Measurements from ENCODE around the gene CLRN3.

CLRN3 gene

DNA sequence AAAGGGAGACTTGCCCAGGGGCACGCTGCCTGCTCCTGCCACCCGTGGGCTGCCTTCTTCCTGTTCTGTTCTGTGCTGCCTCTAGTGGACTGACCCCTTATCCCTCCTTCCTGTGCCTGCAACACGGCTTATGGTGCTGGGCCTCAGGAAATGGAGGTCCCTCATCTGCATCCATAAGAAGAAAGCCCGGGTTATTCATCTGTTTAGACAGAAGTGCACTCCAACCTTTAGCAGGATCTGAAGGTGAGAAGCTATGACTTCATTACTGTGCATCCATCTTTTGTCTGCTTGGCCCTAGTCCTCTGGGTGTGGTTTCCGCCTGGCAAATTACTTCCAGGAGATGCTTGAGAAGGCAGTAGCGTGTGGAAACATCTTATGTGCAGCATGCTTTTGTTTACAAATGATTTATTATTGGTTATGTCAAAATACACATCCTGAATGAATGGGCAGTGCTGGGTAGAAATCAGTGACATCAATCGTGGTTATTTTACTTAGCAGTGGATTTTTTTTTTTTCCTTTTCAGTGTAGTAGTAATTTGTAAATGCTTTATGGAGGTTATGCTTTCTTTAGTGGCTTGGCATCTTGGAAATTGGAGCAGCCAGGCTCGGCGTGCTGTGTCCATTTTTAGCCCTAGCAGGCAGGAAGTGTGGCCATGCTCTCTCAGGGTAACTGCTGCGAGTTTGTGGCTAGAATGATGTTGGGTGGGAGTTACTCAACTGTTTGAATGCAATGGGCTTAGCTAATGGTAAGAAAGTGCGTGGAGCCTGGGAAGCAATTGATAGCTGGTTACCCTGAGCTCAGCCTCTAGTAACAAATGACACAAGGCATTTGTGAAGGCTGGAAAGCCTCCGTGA is 26.9 kb upstream of the CLRN3 start:
- DNase-seq (ENCODE audit: low read depth in 2 of 2): no peak

DNA sequence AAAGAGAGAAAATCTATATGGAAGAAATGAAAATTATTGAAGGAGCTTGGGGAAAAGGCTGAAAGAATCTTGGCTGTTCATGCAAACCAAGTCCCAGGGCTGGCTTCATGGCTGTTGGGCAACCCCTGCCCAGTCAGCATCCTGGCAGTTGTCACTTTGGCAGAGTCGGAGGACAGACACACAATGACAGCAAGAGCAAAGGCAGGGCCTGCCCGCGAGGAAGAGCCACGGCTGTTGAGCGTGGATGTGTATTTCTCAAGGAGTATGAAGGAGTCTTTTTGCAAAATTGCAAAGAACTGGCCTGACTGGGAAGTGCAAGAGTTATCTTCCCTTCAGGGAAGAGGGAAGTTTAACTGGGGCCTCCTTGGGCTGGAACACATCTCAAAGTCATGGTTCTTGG is 25.8 kb upstream of the CLRN3 start:
- no peak for DNase-seq (ENCODE audit: low read depth in 2 of 2)

DNA sequence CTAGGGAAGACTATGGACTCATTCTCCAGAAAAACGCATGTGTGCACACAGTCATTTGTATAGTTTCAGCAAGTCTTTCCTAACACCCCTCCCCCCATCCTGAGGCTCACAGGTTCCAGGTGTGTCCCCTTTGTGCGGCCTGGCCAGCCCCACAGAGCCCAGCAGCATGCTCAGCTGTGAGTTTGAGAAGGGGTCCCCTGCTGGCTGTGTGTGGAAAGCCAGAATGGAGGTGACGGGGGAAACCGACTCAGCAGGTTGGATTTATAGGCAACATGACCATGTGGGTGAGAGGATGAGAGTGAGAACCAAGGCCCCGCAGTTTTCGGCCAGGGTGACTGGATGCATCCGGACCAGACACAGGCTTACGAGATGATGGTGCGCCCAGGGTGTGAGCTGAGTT is 24.1 kb upstream of the CLRN3 start:
- no peak for DNase-seq (ENCODE audit: low read depth in 2 of 2)

DNA sequence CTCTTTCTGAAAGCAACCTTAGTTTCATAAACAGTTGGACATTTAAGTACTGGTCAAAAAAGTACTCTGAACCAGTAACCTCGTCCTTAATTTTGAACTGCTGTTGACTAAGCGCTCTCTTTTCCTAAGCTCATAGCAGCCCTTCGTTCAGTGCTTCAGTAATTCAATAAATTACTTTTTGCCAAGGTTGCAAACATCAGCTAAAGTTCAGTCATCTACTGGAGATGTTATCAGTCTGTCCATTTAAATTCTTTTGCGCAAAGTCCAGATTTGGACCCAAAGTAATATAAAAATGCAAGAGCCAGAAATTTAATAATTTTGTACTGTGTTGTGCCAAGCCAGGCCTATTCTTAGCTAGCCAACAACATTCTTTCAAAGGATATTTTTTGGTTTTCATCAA is 22.6 kb upstream of the CLRN3 start:
- DNase-seq (ENCODE audit: low read depth in 2 of 2): no peak

DNA sequence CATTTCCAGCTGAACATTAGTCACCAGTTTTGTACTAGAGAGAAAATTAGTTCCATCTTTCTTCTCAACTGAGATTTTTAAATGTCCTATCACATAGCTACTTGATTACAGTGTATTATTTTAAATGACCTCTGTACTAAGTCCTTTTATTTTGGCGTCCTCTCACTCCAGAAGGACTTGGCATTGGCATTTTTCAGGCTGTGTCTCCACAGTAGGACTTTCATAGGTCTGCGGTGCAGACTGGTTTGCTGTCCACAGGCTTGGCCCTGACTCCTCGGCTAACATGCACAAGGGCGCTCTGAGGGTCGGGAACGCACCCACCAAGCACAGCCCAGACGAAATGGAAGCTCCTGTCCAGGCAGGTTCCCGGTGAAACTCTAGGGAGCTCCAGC is 20.6 kb upstream of the CLRN3 start:
- DNase-seq (ENCODE audit: low read depth in 2 of 2): no peak

DNA sequence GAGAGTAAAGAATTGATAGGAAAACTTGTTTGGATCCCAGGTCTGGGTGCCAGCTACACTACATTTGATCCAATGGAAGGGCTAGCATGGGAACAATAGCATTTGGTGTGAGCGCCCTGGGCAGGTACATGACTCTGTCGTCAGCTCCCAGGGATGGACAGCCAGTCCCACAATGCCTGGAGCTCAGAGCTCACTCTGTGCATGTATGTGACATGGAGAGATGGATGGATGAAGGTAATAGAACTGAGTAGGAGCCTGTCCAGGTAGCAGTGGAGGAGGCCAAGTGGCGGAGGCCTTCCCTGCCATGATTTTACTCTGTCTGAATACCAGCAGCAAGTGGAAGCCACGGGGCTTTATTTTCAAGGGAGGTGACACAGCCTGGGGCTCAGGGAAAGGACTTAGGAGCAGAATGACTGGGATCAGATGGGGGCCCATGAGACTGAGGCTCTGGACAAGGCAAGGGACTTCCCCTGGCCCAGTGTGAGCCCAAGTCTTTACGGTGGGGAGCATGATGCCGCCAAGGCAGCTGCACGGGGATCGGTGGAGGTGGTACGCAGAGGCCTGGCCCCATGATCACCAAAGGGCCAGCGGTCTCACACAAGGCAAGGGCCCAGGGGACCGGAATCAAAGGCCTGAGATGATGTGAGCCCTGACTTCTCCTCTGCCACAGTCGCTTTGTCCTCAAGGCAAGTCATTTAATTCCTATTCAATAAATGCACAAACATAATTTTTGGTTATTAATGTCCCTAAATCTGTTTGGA is 20.0 kb upstream of the CLRN3 start:
- no peak for DNase-seq (ENCODE audit: low read depth in 2 of 2)

DNA sequence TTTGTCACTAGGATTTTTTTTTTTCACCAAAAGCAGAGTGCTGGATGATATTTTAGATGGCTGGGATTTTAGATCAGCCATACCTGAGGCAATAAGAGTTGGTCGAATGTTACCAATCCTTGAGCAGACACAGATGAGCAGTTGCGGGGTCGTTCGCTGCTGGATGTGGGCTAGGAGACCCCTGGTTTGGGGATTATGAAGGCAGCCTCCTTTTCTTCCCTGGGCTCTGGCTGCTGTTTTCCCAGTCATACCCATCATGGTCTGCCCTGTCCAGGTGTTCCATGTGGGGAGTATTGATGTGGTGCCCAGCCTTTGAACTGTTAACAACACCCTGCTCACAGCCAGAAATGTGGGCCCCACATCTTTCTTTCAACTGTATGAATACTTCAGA is 19.1 kb upstream of the CLRN3 start:
- DNase-seq (ENCODE audit: low read depth in 2 of 2): no peak

DNA sequence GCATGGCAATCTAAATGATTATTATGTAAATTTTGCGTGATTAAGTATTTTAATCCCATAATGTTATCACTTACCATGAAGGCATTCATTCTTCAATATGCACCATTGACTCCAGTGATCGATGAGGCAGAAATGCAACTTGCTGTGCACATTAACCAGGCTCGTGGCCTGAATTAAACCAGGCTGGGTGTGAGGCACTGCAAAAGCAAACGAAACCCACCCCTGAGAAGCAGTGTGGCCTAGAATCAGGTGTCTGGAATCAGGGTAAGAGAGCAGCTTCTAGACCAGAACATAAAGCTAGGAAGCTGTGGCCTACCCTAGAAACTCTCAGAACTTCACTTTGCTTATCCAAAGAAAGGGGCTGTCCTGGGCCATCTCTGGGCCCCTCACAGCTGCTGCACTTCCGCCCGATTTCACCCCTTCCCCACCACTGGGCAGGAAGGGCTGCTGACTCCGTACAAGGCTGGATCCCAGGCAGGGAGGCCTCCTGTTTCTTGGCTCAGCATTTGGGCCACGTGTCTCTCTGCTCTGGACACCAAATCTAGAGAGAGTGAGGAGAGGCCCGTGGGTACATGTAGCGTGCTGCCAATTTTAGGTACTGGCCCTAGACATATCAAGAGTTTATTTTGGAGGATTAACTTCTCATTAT is 18.6 kb upstream of the CLRN3 start:
- no peak for DNase-seq (ENCODE audit: low read depth in 2 of 2)

DNA sequence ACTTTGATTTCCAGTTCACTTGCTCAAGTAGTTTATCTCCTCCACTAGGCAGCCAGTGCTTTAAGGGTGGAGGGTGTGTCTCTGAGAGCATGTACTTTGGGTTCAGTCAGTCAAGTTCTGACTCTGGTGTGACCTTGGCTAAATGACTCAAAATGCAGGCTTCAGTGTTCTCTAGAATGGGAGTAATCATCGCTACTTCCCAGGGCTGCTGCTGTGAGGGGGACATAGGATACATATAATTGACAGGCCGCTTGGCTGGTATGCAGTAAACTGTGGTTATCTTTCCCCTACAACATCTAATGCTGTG is 17.7 kb upstream of the CLRN3 start:
- DNase-seq (ENCODE audit: low read depth in 2 of 2): no peak

DNA sequence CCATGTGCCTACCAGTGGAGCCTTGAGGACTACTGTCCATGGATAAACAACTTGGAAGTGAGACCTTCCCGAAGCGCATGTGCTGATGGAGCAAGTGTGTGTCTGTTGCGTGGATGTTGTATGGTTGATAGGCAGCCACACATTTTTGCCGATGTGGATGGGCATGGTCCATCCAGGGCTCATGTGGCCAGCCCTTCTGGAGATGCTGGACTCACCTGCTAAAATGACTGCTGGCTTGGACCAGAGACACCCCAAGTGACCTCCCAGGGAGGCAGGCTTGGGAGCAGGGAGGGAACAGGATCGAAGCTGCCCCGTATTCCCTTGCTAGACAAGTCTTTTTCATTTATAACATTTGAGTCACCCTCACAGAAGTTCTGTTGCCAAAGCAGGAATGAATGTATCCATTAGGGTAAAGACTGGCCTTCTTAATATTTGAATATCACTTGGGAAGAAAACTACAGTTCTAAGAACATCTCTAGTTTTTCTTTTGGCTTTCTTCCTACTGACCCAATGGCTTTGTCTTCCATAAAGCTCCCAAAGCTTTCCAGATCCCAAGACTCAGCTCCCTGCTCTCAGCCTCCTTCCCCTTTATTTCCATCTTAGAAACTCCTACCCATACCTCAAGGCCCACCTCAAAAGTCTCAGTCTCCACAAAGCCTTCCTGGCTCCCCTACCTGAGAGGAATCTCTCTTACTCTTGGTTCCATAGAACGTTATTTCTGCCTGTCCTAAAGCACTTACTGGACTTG is 17.1 kb upstream of the CLRN3 start:
- DNase-seq (ENCODE audit: low read depth in 2 of 2): no peak

DNA sequence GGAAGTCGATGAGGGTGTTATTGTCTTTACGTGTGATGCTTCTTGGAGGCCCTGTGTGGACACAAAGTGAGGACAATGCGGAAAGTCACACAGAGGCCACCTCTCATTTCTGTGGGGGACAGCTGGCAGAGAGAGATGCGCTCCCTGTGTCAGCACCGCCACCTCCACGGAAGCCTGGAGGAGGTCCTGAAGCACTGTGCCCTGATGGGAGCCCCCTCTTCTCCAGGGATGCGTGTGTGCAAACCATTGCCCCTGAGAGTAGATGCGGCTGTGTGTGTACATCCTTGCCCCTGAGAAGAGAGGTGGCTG is 16.2 kb upstream of the CLRN3 start:
- no peak for DNase-seq (ENCODE audit: low read depth in 2 of 2)

DNA sequence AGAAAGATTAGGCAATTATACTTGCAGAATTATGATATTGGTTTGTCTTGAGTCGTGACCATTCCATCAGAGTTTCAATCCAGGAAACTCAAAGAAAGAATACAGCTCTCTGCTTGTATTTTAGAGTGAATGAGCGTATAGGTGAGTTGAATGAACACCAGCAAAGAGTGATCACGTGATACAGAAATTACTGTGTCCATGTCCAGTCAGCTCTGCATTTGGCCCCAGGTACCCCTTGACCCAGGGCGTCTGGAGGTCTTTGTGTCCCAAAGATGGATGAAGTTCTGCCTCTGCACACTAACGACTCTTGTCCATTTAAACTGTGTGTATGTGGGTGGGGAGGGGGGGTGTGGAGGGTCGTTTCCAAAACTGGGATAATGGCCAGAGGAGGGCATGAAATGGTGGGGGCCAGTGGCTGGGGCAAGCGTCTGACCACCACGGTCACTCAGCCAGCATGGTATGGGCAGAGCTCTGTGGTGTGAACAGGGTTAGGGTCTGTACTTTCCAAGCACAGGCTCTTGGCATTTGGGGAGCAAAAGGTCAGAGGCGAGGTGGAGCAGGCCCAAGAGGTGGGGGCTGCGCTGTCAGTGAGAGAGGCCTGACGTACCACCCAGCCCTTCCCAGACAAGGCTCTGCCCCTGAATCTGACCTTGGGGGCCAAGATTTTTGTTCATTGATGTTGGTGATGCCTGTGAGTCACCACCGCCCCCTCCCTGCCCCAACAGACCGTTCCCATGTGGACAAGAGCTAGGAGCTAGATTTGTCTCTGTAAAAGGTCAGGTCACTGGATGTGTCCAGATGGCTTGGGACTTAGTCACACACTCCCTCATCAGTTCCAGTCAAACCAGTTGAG is 15.6 kb upstream of the CLRN3 start:
- DNase-seq (ENCODE audit: low read depth in 2 of 2): no peak

DNA sequence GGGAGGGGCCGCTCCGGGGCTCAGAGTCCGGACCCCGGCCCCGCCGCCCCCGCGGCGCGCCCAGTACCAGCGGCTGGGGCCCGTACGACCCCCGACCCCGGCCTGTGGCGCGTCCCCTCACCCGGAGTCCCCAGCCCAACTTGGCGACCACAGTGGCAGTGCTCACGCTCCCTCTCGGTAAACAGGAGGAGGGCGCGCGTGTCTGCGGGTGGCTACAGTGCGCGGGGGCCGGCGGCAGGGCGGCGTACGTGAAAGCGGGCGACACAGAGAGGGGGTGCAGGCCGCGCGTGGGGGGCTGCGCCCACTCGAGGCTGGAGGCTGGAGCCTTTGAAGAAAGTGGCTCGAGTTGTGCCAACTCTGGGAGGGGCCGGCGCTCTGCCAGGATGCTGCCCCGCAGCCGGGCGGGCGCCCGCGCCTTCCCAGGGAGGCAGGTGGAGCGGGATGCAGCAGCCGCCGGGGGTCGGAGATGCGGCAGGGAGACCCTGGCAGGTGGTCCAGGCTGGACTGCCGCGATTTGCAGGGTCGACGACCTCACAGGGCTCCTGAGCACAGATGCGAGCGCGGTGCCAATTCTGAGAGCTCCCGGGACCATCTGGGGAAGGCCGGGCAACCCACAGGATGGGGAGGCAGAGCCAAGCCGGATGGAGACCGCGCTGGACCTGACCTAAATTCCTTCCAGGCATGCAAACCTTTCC is 14.8 kb upstream of the CLRN3 start:
- DNase-seq (ENCODE audit: low read depth in 2 of 2): no peak

DNA sequence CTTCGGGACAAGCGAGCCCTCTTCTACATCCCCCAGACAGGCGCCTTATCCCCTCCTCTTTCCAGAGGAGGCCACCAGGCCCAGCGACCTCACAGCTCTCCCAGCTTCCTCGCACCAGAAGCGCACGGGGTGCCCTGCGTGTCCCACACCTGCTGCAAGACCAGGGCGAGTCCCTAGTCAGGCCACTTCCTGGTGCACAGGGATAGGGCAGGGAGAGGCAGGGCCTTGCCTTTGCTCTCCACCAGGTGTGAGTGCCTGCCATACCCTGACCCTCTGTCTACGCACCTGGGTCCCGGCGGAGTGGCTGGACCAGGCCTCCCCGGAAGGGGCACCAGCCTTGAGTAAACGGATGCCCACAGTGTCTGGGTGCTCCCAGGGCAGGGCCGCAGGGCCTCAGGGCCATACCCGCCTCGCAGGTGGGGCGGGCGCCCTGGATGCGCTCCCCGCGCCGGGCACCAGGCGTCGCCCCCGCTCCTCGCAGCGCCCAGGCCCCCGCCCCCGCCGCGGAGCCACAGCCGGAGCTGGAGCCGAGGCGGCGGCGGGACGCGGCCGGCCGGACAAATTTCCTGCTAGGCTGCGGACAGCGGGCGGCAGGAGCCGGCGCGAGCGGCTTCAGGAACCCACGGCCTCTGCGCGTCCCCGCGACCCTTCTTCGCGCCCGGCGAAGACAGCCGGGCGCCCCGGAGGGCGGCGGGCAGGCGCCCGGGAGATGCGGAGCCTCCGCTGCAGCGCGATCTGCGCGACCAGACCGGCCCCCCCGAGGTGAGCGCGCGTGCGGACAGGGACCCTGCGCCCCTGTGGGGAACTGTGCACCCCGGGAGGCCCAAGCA is 14.0 kb upstream of the CLRN3 start, which contains the start of gene PTPRE:
Gene PTPRE, plus strand, starts transcription at position 556 of the 830 bp plus-strand sequence. CDS start 133,779 bp downstream, outside the sequence.
- peak; percentile 24 to 29 for DNase-seq (ENCODE audit: low read depth in 2 of 2)

DNA sequence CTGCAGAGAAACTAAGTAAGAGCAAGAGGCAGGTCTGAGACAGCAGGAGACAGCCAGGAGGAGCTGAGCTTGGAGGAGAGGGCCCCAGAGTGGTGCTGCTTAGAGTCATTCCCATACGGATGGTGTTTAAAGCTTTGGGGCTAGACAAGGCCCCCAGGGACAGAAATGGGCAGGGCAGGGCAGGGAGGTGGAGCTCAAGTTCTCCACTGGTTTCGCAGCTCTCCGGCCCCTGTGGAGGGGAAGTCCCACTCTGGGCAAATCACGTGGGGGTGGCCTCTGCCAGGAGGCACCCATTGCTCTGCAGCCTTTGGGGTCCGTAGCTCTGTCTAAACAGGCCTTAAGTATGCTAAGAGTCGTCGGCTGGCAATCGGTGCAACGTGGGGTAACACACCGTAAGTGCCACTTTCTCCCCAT is 13.1 kb upstream of the CLRN3 start:
- DNase-seq (ENCODE audit: low read depth in 2 of 2): no peak

DNA sequence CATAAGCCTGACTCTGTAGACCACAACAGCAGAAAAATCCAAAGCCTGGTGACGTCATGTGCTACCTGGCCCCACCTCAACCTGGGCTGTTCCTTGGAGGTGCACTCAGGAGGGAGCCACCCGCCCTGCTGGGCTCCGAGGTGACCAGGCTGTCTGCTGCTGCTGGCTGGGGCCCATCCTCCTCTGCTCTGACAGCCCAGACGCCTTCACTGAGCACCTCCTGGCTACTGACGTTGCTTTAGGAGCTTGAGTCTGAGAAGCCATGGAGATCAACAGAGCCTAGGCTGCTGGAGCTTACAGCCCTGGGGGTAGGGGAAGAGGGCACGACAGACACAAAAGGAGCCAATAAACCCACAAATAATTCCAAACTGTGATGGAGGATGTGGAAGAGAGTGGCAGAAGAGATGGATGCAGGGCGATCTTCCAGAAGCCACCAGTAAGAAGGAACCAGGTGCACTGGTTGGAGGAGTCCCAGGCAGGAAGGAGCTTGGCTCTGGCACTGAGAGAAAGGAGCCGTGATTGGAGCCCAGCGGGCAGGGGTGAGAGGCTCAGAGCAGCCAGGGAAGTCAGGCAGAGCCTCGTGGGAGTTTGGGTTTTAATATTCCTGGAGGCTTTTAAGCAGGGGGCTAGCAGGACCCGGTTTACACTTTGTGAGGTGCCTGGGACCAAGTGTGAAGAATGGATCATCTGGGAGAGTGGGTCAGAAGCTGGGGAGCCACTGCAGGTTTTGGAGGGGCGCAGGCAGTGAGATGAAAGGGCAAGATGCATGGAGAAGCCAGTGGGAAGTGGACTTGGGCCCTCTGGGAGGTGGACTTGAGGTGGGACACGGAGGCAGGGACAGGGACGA is 12.5 kb upstream of the CLRN3 start:
- DNase-seq (ENCODE audit: low read depth in 2 of 2): no peak

DNA sequence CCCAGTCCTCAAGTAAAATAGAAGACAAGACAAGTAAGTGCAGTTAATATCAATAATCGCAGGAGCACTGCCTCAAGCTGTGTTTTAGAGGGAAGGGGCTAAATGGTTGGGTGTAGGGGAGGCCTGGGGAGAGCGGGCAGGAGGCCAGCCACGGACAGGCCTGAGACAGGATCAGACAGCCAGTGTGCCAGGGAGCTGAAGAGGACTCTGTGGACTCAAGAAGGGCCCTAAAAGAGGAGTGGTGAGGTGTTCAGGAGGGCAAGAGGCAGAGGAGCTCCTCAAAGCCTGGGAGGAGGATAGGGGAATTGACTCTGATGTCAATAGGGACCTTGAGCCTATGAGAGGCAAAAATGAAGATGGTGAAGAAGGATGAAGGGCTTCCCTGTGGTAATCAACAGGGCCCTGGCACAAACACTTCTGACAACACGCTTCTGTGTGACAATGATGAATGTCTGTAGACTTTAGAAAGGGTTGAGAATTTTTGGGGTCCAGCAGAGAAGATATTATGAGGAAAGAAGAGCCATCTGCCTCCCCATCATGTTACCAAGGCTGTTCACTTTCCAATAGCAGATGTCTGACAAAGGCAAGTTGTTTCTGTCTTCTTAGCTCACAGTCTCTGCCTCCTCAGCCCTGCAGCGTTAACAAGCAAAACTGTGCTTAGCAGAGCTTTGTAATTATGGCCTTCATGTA is 11.7 kb upstream of the CLRN3 start:
- no peak for DNase-seq (ENCODE audit: low read depth in 2 of 2)

DNA sequence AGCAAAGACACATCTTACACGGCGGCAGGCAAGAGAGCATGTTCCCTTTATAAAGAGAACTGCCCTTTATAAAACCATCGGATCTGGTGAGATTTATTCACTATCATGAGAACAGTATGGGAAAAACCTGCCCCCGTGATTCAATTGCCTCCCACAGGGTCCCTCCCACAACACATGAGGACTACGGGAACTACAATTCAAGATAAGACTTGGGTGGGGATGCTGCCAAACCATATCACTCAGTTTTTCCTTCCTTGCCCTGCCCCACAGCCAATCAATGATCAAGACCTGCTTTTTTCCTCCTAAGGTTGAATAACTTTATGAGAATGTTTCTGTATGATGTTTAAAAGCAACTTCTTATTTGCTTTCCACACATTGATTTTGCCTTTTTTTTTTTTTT is 11.0 kb upstream of the CLRN3 start:
- no peak for DNase-seq (ENCODE audit: low read depth in 2 of 2)

Data from activated CD8-positive, alpha-beta memory T cell treated with anti-CD3 and anti-CD28 coated beads for 4 hours (primary cell).